ENCODE data around the gene GNAI1.

The GNAI1 gene

DNA sequence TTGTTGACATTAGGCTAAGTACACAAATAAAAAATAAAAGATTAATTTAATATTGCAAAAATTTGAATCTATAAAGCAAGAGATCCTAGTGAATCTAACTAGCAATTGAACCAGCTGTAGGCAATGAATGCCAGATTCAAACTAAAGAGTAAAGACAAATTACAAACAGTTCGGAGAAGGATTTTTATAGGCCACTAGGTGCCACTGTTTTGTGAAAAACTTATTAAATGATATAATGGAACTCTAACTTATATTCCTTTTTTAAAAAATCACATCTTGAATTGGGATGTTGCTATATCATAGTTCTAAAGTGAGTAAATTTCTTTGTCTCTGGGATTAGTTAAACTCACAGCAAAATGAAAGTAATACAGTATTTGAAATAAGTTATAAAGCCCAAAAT lies 39.1 kb upstream of the GNAI1 start:
- no peak for DNase-seq (ENCODE audit: low spot score)
- Histone ChIP-seq H3K27ac (no peak overlapping the region), H3K4me3 (no peak overlapping the region)
- TF ChIP-seq, protein P1, sequence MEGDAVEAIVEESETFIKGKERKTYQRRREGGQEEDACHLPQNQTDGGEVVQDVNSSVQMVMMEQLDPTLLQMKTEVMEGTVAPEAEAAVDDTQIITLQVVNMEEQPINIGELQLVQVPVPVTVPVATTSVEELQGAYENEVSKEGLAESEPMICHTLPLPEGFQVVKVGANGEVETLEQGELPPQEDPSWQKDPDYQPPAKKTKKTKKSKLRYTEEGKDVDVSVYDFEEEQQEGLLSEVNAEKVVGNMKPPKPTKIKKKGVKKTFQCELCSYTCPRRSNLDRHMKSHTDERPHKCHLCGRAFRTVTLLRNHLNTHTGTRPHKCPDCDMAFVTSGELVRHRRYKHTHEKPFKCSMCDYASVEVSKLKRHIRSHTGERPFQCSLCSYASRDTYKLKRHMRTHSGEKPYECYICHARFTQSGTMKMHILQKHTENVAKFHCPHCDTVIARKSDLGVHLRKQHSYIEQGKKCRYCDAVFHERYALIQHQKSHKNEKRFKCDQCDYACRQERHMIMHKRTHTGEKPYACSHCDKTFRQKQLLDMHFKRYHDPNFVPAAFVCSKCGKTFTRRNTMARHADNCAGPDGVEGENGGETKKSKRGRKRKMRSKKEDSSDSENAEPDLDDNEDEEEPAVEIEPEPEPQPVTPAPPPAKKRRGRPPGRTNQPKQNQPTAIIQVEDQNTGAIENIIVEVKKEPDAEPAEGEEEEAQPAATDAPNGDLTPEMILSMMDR (IDR thresholded peaks at IDR 0.05) = peak; percentile 22

DNA sequence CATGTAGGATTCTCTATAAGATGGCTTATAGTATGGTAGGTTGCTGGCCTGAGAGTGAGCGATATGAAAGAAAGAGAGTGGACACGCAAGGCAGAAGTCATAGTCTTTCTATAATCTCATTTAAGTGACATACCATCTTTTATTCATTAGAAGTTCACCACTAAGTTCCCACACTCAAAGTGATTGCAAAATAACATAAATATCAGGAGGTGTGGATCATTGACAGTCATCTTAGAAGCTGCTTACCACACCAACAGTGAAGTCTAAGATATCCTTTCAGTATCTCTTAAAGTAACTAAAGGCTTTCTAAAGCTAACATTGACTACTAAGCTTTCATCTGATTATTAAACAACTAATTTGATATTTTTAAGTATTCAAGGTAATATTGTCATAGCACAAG lies 36.9 kb upstream of the GNAI1 start:
- no peak for DNase-seq (ENCODE audit: low spot score)
- no peak overlapping the region for H3K27ac ChIP-seq

DNA sequence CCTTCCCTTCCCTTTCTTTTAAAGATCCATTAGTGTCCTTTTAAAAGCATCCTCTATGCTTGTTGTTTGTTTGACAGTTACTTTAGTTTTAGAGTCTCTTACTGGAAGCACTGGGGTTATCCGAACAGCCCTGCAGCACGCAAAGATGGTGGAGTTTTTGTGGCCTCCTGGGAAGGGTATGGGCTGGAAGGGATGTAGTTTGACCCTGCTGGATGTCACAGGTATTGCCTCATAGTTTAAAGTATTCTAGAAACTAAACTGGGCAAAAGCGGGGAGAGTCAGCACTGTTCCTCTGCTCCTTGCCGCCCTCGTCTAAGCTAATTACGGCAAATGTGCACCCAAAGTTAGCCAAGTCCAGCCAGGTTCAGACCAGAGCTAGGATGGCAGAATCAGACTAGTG lies 35.8 kb upstream of the GNAI1 start:
- Histone ChIP-seq H3K4me3 (no peak overlapping the region), H3K27ac (no peak overlapping the region)
- DNase-seq (ENCODE audit: low spot score) = no peak
- TF ChIP-seq, protein P1 (IDR thresholded peaks at IDR 0.05) = no peak

More for the DNA sequence above, 36.9 kb upstream of the GNAI1 start:
- no peak overlapping the region for H3K4me3 ChIP-seq
- TF ChIP-seq, protein P1 (IDR thresholded peaks at IDR 0.05) = no peak

DNA sequence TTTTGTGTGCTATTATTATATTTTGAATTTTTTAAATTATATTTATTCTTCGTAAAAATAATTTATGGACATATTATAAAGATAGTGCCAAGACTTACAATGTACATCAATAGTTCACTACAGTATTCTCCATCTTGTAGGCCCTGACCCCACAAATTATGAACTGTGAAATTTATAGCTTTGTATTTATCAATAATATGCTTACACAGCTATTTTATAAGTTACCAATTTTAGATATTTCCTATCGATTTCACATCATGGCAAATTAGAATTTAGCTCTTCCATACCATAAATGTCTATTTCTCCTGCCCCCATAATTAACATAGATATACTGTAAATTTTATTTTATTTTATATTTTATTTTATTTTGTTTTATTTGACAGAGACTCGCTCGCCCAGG lies 34.4 kb upstream of the GNAI1 start:
- Histone ChIP-seq H3K4me3 (no peak overlapping the region), H3K27ac (no peak overlapping the region)
- no peak for DNase-seq (ENCODE audit: low spot score)
- TF ChIP-seq, protein P1 (IDR thresholded peaks at IDR 0.05) = no peak

DNA sequence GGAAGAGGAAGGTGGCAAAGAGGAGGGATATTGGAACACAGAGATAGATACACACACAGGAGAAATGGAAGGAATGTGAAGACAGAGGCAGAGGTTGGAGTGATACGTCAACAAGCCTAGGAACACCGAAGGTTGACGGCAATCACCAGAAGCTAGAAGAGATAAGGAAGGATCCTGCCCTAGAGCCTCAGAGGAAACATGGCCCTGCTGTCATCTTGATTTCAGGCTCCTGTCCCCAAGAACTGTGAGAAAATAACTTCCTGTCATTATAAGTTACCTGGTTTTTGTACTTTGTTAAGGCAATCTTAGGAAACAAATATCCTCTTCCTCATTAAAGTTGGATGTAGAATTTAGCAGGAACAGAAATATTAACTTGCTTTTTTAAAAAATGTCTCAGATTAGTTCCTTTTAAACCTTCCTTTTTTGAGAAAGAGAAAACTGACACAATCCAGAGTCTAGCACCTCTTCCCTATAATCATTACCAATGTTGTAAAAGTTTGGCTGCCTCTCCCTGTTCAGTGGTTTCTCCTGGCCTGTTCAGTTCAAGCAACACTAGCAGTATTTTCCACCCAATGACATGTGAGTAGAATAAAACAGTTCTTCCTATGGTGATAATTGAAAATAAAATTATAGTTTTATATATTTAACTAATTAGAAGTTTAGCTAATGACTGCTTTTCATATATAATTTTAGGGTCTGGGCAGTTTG lies 28.8 kb upstream of the GNAI1 start:
- Histone ChIP-seq H3K27ac (no peak overlapping the region), H3K4me3 (no peak overlapping the region)
- no peak for DNase-seq (ENCODE audit: low spot score)
- TF ChIP-seq, protein P1 (IDR thresholded peaks at IDR 0.05) = no peak

DNA sequence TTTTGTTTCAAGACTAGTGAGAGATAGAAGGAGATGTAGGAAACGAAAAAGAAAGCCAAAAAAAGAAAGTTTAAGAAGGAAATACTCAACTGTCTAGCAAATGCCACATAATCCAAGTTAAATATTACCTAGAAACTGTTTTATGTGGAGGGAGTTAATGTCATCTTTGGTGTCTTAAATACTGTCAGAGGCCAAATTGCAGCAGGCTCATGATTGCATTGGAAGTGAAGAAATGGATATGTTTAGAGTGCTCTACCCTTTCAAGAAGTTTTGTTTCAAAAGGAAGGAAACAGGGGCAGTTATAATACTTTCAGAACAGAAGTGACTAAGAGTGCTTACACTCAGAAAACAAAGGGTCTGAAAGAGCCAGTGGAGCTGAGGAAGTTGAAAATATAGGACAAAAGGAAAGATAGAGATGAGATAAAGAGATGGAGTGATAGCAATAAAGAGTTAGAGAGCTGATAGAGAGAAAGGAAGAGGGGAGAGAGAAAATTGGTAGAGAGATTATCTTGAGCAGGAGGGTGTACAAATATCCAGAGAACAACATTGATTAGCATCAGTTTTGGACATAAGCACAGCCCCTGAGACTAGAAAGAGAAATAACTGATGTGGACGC lies 28.0 kb upstream of the GNAI1 start:
- no peak for DNase-seq (ENCODE audit: low spot score)
- Histone ChIP-seq H3K27ac (no peak overlapping the region), H3K4me3 (no peak overlapping the region)
- TF ChIP-seq, protein P1 (IDR thresholded peaks at IDR 0.05) = no peak

DNA sequence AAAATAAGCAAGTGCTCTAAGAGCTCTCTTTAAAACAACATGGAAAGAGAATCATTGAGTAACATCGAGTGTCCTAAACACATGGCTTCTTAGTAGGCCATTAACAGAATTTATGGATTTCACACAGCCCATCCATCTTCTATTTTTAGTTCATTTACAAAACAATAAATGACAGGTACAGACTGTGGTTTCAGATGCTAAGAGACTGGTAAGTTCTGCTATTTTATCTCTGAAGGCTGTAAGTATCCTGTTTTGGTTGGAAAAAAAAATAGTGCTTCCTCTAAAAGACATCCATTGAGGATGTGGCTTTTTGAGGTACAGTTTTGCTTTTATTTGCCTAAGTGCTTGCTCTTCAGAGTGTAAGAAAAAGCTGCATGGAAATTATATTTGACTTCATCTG lies 27.4 kb upstream of the GNAI1 start:
- TF ChIP-seq, protein P1 (IDR thresholded peaks at IDR 0.05) = no peak
- no peak overlapping the region for H3K27ac ChIP-seq
- no peak overlapping the region for H3K4me3 ChIP-seq
- DNase-seq (ENCODE audit: low spot score) = no peak
